Measurements from ENCODE around the gene MCF2L2.
"Not testable (repeated sequence)": the region's sequence is repeated elsewhere in the genome, so short reads cannot be mapped to it uniquely, and the experiment has no call there.

The MCF2L2 gene

DNA sequence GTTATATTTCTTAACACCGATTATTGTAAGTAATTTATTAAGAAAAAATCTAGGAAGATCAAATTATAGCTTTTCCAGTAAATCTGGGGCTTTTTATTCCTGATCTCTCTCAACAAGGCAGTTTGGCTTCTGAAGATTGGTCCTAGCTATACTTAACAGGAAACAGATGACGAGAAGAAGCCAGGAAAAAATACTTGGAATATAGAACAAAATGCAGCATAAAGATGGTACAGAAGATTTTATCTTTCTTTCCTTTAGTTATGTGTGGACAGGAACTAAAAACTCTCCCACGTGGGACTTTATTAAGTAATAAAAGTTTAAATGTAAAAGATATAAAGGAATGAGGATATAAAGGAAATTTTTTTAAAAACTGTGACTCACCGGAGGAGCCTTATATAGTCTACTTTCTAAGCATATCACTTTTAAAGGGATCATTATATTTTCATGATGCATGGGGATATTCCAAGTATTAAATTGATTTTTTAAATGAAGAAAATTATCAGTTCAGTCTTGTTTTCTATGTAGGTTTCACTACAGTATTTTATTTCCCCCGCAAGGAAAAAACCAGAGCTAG, 167.2 kb downstream of the MCF2L2 start:
- DNase-seq, result no peak

DNA sequence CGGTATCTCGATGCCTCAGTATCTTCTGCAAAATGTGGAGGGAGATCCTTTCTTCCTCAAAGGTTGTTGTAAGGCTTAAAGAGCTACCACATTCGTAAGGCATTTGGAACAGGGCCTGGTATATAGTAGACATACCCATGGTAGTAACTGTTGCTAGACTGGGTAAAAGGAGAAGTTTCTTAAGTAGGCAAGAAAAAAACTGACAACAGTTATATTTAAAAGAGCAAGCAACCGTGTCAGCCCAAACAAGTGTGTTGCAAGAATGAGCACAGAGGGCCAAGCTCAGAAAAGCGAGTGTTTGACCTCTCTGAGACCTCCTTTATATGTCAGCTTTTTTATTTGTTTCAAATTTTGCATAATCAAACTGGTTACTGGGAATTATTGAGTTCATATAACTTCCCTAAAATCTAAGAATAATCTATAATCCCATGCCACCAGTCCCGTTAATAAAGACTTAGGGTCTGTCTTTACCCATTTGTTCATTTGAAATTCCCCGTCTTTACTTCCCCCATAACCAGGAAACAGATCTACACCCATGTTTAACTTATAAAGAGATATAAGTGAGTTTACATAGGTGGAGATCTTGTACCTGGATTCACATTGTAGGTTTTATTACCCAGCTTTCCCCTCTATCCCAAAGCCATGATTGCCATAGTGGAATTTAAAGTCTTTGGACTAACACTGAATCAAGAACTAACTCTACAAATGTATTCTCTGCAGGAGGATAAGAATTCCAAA, 168.1 kb downstream of the MCF2L2 start:
- DNase-seq, result no peak

DNA sequence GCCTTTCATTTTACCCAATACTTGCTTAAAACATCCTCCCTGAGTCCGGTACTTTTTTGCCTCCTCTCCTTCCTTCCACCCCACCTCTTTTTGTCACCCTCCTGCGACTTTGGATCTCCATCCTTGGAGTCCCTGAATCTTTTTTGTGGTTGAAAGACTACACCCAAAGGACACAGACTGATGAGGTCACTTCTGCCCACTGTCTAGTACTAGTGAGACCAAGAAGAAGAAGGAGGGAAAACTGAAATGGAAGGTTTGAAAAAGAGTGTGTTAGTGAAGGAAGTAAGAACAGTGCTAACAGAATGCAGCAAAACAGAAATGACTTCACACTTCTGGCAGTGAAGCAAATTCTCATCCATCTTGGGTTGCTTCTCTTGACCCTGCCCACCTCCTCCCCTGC, 168.8 kb downstream of the MCF2L2 start:
- DNase-seq, result no peak

DNA sequence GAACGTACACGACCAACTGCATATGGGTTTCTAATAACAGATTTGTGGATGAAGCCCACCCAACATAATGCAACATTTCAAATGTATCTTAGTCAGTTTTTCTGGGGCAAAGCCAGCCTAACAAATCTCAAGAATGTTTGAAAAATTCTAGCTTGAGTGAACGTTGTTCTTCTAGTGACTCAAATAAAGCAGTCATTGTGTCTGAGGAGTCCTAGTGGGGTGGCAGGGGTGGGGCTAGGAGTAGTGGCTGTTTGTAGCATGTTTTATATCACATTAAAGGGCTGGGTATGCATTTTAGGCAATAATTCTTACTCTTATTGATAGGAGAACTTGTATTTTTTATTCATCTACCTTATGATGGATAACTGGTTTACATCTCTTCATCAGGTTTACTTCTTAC, 169.3 kb downstream of the MCF2L2 start:
- DNase-seq, result no peak

DNA sequence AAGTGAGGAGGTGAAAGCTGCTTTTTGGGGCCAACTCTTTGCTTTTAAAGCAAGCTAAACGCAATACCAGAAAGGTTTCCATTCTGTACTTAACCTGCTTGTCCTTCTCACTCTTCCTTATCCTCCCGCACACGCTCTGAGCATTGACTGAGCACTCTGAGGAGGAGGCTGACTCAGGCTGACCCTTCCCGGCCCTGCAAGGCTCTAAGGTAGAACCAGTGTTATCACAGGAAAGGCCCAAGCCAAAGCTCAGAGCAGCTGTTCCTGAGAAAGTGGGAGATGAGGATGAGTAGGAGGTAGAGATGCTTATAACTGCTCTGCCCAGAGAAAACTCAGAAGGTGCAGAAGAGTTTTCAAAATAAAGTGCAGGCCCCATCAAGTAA, 173.1 kb downstream of the MCF2L2 start:
- peak; percentile 9 for DNase-seq

DNA sequence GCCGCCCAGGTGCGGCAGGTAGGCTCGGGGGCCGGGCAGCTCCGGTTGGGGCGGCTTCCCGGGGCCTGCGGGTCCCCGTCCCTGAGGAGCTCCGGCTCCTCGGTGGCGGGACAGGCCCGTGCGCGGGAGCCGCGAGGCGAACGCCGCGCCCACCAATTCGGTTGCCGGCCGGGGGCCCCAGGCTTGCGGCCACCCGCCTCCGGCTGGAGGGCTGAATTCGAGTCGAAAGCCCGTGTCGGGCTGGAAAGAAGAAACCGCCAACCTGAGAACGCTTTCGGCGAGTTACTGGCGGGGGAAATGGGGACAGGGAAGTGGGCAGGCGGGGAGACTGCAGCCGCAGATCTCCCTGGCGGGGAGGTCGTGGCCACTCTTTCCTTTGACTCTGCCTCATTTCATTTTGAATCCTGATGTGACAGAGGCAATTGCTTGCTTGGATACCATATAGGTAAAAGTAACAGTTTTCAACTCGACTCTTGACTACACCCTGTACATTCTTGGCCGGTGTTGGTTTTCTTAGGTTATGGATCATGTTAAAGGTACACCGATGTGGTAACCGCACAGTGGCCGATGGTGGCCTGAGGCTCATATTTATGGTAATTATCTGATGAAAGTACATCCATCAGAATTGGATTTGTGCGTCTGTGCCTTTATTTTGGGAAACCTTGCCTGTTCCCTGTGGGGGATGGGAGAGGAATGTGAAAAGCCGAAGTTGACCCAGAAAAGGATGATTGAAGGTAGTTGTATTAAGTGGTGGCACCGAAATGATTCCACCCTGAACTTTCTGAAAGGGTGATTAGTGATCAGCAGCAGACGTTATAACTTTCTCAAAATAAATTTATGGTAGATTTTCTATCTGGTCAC, 173.7 kb downstream of the MCF2L2 start:
- peak; percentile 16 for DNase-seq

DNA sequence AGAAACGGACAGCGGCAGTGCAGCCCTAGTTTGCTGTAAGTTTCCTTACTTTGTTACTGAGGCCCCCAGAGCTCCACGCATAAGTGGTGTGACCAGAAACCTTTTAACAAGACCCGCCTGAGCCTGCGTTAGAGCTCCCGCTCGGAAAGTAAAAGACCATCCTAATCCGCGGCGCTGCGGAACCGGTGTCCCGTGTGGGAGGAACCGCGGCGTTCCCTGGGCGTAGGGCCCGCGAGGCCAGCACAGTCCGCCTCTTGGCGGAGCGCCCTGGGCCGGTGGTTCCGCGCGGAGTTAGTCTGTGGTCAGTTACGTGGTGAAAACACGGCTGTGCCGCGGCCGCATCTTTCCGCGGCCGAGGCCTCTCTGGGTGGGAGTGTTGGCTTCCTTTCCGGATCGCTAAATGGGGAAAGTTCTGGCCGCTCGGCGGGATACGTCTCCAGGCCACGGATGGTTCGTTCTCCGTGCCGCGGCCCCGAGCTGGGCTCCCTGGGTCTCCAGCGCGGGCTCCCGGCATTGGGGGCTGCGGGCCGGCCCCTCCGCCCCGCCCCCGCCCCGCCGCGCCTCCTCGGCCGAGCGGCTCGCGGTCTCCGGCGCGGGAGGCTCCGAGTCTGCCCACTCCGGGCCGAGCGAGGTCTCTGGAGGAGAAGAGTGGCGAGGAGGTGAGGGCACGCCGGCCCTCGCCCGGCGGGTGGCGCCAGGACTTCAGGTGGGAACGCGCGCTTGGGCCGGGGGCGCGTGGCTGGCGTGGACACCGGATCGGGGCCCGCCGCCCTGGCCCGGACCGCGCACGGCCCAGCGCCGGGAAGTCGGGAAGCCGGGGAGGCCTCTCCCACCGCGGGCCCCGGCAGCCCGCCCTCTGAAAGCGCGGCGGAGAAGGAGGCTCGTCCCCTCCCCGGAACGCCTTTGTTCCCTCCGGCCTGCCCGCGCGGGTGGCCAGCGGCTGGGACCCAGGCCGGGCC, 174.6 kb downstream of the MCF2L2 start:
- no peak for DNase-seq

DNA sequence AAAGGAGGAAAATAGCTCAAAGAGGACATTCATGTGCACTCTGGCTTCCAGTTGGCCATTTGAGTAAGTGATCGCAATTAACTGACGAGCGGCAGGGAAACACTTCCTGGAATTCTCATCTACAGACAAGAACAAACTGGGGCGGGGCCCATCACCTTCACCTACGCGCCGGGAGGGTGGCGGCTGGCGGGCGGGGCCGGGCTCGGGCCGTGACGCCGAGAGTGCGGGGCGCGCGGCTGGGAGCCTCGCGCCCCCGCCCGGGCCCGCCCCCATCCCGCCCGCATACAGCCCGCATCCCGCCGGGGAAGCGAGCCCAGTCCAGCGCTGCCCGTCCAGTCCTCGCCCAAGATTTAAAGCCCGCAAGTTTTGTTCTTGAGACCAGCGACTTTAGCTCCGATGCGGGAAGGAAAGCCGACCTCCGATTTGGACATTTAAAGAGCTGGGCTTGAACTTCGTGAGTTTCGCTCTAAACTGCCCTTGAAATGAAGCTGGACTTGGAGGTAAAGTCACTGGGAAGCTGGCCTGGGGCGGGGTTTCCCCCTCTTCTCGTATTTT, 175.4 kb downstream of the MCF2L2 start, which contains the start of gene B3GNT5:
Gene B3GNT5 (plus strand): TSS at position 281 of the 555 bp plus-strand sequence. CDS start 16,546 bp downstream, outside the sequence.
- DNase-seq, result peak; percentile 54

DNA sequence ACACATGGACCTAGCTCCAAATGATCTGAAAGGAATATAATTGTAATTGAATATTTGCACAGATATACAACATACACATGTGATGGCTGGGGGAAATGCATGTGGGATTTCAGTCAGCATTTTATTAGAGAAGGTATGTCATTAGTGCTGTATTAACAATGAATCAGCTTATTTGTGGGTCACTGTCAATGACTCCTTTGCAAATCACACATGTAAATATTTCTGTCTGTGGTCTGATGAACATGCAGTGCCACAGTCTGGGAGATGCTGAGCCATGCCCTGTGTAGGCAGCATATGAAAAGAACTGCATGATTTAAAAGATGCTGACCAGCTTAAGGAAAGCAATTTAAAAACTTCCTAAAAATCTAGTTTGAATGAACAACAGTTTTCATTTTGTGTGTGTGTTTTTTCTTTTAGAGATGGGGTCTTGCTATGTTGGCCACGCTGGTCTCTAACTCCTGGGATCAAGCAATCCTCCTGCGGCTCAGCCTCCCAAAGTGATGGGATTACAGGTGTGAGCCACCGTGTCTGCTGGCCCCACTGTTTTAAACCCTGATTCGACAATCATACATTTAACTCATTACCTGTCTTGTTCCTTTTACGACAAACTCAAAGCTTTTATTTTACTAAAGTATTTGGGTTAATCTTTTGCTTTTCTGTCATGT, 176.2 kb downstream of the MCF2L2 start:
- DNase-seq, result no peak

DNA sequence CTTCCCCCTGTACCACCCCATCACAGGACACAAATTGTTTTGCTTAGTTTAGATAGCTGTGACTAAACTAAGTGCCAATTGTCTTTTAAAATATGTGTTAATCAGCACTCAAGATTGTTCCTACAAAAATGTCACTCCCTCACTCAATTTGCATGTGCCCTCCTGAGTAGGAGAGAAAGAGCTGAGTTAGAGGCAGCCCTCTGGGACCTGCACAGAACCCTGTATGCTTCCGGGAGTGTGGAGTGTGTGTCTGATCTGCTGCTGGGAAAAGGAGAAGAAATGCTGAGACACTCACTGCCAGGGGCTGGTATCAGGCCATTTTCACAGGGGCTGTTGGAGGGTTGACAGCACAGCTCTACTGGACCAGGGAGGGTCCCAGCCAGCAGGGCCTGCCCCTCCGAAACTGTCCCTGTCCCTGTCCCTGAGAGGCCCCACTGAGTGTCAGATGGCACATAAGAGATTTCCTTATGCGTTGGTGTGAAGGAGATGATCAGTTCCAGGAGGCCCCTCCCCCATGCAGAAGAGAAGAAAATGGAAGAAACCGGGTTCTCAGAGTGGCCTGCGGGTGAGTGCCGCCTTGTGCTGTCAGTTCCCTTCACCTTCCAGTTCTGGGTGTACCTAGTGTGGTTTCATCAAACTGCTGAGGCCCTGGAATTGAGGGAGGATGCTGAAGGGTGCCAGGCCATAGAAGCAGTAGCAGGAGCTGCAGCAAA, 179.3 kb downstream of the MCF2L2 start:
- no peak for DNase-seq

DNA sequence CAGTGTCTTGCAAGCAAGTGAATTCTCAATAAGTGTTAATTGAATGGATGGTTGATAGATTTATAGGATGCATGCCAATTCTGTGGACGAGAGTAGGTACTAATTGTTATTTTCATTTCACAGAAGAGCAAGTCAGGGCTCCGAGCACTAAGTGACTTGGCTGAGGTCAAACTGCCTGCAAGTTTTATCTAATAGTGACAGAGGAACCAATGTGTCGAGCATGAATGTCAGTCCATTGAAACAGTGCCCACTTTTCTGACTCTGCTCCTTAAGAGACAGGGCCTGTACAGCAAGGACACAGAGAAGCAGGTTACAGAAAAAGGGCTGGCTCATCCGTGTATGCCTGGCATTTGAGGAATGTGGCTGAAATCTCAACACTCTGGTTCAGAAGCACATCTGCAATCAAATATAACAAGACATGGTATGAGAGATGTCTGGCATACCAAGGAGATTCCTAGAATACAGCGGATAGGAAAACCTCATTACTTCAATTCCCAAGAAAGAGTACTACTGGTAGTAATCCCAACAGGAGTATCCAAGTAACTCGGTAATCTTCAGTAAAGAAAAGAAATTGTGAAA, 181.3 kb downstream of the MCF2L2 start:
- no peak for DNase-seq

DNA sequence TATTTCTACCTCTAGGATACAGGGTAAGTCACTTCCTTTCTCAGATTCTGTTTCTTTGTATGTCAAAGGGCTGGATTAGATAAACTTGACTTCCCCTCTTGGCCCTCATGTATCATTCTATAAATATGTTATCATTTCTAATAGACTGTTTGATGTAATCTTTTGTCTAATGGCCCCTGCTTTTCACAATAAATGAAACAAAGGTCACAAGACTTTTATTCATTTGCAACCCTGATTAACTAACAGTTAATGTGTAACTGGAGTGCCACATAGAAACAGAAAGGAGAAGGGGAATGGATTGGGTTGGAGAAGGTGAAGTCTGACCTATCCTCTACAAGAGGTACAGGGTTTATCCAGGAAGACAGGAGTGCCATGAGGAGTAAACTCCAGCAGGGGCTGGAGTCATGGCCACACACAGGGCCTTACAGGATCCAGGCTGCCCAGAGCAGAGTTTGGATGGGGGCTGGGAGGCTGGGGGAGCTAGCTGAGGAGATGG, 183.4 kb downstream of the MCF2L2 start:
- DNase-seq, result no peak

DNA sequence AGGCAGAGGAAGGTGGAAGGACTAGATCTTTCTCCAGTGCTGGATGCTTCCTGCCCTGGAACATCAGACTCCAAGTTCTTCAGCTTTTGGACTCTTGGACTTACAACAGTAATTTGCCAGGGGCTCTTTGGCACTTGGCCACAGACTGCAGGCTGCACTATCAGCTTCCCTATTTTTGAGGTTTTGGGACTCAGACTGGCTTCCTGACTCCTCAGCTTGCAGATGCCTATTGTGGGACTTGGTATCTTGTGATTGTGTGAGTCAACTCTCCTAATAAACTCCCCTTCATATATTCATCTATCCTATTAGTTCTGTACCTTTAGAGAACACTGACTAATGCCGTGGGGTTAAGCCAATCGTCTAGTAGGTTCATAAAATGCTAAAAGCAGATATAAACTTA, 184.2 kb downstream of the MCF2L2 start:
- no peak for DNase-seq

DNA sequence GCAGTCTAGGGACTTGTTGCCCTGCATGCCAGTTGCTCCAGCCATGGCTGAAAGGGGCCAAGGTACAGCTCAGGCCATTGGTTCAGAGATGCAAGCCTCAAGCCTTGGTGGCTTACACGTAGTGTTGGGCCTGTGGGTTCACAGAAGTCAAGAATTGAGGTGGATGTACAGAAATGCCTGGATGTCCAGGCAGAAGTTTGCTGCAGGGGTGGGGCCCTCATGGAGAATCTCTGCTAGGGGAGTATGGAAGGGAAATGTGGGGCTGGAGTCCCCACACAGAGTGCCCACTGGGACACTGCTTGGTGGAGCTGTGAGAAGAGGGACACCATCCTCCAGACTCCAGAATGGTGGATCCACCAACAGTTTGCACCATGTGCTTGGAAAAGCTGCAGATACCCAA, 186.0 kb downstream of the MCF2L2 start:
- no peak for DNase-seq

DNA sequence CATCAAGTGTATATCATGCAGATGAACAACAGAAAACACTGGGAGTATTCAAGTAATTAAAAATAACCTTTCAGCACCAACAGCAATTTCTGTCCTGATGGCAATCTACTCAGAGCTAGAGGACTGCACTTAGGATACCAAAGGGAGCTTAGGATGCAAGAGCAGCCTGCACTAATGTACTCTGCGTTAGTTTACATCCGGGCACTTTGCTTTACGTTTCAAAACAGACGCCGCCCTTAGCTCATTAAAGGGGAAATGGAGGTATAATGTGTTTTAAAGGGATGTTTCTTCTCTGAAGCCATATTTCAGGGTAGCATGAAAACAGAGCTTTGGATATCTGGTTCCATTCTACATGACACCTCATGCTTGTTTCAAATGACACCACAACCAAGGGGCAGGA, 189.4 kb downstream of the MCF2L2 start:
- DNase-seq, result no peak

DNA sequence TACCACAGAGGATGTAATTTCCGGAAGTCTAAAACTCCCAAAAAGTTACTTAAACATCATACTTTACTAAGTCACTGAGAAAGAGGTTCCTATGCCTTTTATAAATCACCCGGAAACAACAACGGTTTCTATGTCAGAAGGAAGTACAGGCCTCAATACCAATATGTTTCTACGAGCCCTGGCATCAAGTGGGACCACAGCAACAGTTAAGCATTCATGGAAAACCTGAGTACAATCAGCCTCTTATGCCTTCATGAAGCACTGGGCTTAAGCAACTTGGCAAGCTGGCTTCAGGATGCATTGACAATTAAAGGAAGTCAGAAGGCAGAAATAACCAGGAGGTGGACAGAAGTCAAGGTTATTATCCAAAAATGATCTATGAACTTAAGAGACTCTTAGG, 194.5 kb downstream of the MCF2L2 start:
- no peak for DNase-seq

DNA sequence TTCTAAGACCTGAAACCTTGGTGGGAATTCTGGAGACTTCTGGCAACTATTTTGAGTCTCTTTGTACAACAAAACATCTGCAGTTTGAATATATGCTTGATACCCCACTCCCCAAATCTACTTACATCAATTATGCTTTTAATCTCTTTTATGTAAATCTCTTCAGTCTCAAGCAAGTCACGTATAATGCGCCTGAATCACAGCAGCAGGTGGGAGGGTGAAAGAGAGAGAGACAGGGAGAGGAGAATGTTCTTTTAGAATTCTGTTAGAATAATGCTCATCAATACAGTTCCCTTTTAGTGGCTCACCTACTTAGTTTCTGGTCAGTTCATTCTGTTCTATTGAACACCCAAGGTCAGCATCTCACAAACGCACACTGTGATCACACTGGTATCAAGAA, 197.6 kb downstream of the MCF2L2 start:
- DNase-seq, result no peak

DNA sequence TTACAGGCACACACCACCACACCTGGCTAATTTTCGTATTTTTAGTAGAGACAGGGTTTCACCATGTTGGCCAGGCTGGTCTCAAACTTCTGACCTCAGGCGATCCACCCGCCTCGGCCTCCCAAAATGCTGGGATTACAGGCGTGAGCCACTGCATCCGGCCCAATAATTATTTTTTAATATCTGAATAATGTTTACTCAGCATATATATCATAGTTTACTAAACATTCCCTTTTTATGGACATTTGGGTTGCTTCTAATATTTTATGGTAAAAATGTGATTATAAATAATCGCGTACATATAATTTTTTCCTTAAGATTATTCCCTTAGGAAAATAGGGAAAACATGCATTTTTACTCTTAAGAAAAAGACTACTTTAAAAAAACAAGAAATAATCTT, 198.2 kb downstream of the MCF2L2 start:
- DNase-seq, result not testable (repeated sequence)

DNA sequence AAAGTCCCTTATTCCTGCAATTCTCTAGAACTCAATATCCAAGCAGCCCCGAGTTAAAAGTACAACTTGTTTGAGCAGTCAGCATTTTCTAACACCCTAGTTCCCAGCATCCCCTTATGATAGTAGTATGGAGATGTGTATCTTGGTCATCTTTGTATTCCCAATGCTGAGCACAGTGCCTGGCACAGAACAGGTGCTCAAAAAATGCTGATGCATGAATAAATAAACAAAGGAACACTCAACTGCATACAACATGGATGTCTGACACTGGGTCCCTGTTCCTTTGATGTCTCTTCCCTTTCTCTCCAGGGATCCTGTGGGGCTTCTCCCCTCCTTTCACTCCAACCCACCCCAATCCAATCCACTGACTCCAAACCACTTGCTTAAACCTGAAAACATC, 199.2 kb downstream of the MCF2L2 start:
- DNase-seq, result no peak

DNA sequence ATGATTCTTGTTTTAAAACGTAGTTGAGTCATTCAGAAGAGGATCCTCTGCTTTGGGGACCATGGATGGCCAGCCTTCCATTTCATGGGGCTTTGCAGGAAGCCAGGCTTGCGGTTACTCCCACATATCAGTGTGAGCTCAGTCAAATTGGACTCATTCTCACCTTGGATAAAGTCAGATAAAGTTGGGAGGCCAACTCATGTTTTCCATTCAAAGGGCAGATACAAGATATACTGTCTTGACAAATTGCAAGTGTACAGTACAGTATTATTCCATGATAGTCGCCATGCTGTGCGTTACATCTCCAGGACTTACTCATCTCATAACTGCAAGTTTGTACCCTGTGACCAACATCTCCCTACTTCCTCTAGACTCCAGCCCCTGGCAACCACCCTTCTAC, 200.8 kb downstream of the MCF2L2 start:
- DNase-seq, result no peak

Measured in NCI-H748 treated with DMSO at 0.1 percent for 48 hours (cell line).